HL-60 (cell line): Measurements from ENCODE around the gene COG7.

Source experiments
- DNase-seq, 2 experiments: peaks; one replicate each; pipeline ENCODE4 v3.0.0-alpha.2; 2010 to 2020; ENCODE audit warnings: low read depth in 1 of 2, low spot score in 1 of 2
- H3K27ac ChIP-seq: fragments of 250-450 bp; sonication (Bioruptor Pico); replicated peaks from 2 replicates; pipeline ENCODE4 v1.5.1; 2020; ENCODE audit warnings: mild to moderate bottlenecking, moderate library complexity
- H3K27me3 ChIP-seq: fragments of 250-450 bp; sonication (Bioruptor Pico); 2 replicates; pipeline ENCODE4 v1.5.1; 2021; ENCODE audit warnings: mild to moderate bottlenecking, moderate library complexity; ENCODE audit not compliant: insufficient read depth, poor library complexity, severe bottlenecking
- H3K4me3 ChIP-seq: replicated peaks from 2 replicates; pipeline ENCODE4 v1.5.1; 2011; ENCODE audit warnings: mild to moderate bottlenecking, control low read depth, low read length; ENCODE audit not compliant: insufficient read depth
- GABPA ChIP-seq: IDR thresholded peaks from 2 replicates; pipeline ENCODE4 v1.6.1; 2012; ENCODE audit warnings: low read depth
- POLR2AphosphoS5 ChIP-seq: IDR thresholded peaks from 2 replicates; pipeline ENCODE4 v1.6.1; 2012; ENCODE audit warnings: low read depth
- SPI1 ChIP-seq: IDR thresholded peaks from 2 replicates; pipeline ENCODE4 v1.6.1; 2012; ENCODE audit warnings: low read depth, mild to moderate bottlenecking, borderline replicate concordance
- TF ChIP-seq, protein P1 (sequence below): IDR thresholded peaks from 2 replicates; pipeline ENCODE4 v1.6.1; 2012; ENCODE audit warnings: low read depth; ENCODE audit not compliant: insufficient replicate concordance
- TF ChIP-seq, protein P2 (sequence below): IDR thresholded peaks from one replicate; pipeline ENCODE4 v1.5.1; 2011; ENCODE audit warnings: low read length, control low read depth, inconsistent platforms; ENCODE audit not compliant: insufficient read depth

Gene COG7

DNA sequence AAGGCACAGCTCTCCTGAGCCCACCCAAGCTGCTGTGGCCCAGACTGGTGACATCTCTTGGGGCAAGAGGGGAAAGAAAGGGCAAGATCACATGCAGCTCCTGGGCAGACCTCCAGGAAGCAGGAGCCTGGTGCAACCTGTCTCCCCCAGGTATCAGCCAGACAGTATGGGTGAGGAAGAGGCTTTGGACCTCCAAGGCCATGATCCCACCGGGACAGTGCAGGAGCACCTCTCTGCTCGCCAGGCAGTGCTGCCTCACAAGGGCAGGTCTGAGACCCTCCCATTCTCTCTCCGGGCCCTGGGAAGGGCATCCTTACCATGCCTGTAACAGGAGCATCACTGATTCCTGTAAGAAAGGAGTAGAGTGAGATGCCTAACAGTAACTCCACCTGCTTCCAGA, 25.6 kb upstream of the COG7 start:
- no peaks in the 10 kb centered on the region for H3K27me3 ChIP-seq
- TF ChIP-seq SPI1 (no peak), GABPA (no peak), POLR2AphosphoS5 (no peak)
- TF ChIP-seq, protein P1, sequence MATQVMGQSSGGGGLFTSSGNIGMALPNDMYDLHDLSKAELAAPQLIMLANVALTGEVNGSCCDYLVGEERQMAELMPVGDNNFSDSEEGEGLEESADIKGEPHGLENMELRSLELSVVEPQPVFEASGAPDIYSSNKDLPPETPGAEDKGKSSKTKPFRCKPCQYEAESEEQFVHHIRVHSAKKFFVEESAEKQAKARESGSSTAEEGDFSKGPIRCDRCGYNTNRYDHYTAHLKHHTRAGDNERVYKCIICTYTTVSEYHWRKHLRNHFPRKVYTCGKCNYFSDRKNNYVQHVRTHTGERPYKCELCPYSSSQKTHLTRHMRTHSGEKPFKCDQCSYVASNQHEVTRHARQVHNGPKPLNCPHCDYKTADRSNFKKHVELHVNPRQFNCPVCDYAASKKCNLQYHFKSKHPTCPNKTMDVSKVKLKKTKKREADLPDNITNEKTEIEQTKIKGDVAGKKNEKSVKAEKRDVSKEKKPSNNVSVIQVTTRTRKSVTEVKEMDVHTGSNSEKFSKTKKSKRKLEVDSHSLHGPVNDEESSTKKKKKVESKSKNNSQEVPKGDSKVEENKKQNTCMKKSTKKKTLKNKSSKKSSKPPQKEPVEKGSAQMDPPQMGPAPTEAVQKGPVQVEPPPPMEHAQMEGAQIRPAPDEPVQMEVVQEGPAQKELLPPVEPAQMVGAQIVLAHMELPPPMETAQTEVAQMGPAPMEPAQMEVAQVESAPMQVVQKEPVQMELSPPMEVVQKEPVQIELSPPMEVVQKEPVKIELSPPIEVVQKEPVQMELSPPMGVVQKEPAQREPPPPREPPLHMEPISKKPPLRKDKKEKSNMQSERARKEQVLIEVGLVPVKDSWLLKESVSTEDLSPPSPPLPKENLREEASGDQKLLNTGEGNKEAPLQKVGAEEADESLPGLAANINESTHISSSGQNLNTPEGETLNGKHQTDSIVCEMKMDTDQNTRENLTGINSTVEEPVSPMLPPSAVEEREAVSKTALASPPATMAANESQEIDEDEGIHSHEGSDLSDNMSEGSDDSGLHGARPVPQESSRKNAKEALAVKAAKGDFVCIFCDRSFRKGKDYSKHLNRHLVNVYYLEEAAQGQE, result no peak
- TF ChIP-seq, protein P2, sequence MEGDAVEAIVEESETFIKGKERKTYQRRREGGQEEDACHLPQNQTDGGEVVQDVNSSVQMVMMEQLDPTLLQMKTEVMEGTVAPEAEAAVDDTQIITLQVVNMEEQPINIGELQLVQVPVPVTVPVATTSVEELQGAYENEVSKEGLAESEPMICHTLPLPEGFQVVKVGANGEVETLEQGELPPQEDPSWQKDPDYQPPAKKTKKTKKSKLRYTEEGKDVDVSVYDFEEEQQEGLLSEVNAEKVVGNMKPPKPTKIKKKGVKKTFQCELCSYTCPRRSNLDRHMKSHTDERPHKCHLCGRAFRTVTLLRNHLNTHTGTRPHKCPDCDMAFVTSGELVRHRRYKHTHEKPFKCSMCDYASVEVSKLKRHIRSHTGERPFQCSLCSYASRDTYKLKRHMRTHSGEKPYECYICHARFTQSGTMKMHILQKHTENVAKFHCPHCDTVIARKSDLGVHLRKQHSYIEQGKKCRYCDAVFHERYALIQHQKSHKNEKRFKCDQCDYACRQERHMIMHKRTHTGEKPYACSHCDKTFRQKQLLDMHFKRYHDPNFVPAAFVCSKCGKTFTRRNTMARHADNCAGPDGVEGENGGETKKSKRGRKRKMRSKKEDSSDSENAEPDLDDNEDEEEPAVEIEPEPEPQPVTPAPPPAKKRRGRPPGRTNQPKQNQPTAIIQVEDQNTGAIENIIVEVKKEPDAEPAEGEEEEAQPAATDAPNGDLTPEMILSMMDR, result no peak
- no peak overlapping the region for H3K4me3 ChIP-seq
- no peak overlapping the region for H3K27ac ChIP-seq
- no peak for DNase-seq

DNA sequence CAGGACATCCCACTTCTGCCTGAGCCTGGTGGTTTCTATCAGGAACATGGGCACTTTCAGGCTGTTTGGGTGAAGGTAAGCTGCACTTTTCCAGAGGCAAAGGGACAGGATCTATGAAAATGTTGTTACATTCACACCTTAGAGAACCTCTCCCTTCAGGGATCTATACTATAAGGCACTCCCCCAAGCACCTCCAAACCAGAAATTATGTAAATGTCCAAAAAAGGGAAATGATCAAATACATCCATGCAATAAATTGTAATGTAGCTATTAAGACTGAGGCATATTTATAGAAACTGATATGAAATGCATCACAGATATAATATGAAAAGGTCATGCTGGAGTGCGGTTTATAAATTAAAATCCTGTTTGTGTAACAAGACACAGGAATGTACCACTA, 23.3 kb upstream of the COG7 start:
- H3K4me3 ChIP-seq, result no peak overlapping the region
- no peaks in the 10 kb centered on the region for H3K27me3 ChIP-seq
- no peak overlapping the region for H3K27ac ChIP-seq
- no peak for DNase-seq
- no peak for TF ChIP-seq SPI1
- TF ChIP-seq, protein P1, result no peak
- TF ChIP-seq POLR2AphosphoS5, result no peak
- TF ChIP-seq GABPA, result no peak
- TF ChIP-seq, protein P2, result no peak

DNA sequence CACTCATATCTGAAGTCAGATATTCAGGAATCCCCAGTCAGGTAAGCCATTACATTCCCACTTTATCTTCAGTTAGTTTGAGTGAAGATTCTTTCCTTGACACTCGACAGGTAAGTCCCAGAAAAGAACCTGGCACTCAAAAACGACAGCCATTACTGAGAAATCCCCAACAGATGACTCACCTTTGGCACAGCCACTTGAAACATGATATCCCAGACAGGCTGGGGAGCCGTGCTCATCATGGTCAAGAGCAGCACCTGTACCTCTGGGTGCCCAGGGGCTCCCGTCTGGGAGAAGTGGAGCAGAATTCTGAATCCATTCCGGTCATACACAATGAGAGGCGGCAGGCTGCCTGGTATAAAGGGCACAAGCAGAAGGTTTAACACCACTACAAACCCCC, 16.8 kb upstream of the COG7 start:
- Histone ChIP-seq H3K27ac (no peak overlapping the region), H3K4me3 (no peak overlapping the region), H3K27me3 (no peaks in the 10 kb centered on the region)
- no peak for DNase-seq
- TF ChIP-seq, protein P2, result no peak
- TF ChIP-seq SPI1 (no peak), GABPA (no peak)

DNA sequence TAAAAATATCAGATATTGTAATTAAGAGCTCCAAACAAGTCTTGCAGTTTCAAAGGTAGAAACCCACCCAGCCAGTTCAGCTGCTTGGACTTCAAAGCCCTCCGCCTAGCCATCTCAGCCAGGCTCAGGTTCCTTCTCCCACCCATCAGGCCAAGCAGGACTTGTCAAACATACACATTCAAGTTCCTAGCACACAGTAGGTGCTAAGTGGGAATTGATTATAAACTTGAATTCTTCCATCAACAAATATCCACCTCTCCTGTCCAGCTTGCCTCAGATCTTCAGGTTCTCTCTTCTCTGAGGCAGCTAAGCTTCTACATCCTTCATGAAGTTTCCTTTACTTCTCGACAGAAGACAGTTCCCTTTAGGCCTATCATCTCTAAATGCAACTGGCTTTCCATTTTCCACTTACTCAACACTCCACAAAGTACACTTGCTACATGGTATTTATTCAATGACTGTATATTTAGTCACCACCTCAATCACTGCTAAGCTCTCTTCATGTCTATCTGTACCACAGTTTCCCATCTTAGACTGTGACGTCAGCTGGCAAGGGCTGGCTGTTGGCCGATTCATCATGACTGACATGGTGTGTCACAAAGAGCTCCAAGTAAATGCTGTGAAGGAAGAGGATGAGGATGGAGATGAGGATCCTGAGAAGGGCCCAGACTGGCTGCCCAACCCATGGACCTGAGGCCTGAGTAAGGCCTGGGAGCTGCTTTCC, 13.3 kb upstream of the COG7 start:
- H3K27ac ChIP-seq, result no peak overlapping the region
- H3K4me3 ChIP-seq, result no peak overlapping the region
- no peaks in the 10 kb centered on the region for H3K27me3 ChIP-seq
- TF ChIP-seq, protein P2, result no peak
- TF ChIP-seq SPI1, result no peak
- TF ChIP-seq, protein P1, result no peak
- TF ChIP-seq POLR2AphosphoS5, result no peak
- no peak for TF ChIP-seq GABPA
- DNase-seq, result no peak
